HG03039 (cell line): ENCODE measurements around the gene ALPK3.

Experiments
- ATAC-seq: cut with Tn5 transposase; IDR thresholded peaks from one replicate; pipeline ENCODE4 v1.9.1; 2021; ENCODE audit warnings: mild to moderate bottlenecking, moderate library complexity; ENCODE audit not compliant: unreplicated experiment

ALPK3 gene

GRCh38 chr15:84889991-84890669 lies 73.0 kb downstream of the ALPK3 start:
- ATAC-seq: no peak

DNA sequence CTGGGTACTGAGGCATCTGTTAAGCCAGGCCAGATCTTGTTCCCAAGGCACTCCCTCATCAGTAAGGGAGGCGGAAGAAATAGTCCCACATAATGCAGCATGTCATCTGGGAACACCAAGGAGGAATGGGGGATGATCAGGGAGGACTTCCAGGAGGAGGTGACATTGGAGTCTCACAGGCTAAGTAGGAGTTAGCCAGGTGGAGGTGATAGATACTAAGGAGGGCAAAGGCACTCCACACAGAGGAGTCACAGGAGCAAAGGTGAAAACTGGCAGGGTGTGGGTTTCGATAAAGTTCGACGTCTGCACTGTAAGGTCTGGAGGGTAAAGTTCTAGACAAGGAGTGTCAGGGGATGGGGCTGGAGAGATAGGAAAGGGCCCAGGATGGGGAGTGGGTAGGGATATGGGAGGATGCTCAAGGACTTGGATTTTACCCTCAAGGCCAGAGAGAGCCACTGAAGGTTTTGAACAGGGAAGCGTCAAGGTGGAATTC lies 73.6 kb downstream of the ALPK3 start:
- ATAC-seq: no peak

DNA sequence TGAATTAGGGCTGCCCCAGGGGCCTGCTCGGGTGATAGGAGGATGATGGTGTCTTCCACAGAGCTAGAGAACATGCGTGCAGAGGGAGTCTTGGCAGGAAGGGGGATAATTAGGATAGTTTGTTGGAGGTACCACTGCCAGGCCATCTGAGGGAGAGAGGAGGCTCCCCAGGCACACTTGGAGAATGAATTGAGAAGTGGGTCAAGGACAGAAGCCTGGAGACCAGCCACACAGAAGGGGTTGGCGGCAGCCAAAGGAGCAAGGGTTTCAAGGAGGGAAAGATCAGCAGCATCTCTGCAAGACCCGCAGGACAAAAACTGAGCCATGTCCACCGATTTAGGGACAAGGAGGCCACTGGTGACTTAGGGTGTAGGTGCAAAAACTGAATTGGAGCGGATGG lies 74.2 kb downstream of the ALPK3 start:
- no peak for ATAC-seq

DNA sequence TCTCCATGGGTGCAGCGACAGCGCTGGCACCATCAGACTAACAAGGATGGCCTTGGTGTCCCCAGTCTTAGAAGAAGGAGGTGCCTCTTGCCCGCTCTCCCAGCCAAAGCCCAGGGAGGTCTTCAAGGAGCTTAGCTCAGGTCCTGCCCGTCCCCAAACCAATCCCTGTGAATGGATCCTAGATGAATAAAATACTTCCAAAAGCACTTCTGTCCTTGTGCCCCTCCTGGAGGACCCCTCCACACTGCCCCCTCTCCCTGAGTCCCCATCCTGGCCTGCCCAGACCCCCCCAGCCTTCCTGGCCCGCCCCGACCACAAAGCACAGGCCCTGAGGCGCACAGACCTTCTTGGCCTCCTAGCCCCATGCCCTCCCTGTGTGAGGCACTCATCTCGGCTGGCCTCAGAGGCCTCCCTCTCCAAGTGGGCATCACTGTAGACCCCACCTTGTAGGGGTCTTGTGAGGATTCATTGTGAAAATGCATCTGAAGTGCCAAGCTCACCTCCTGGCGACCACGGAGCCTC lies 75.7 kb downstream of the ALPK3 start:
- no peak for ATAC-seq

DNA sequence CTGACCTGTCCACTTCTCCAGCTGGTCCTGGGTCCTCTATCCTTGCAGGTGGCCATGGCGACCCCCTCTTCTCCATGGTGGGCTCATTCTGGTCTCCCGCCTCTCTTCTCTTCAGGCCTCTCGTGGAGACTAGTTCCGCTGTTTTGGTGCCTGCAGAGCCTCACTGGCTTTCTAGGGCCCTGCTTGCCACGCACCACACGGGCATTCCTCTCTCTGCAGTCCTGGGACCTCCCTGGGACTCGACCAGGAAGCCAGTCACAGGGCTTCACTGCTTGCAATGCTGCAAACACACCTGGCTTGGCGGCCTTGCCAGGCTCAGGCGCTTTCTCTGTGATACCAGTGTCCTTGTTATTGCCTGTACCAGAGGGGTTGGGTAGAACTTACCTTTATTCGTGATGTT lies 76.5 kb downstream of the ALPK3 start:
- ATAC-seq: no peak

DNA sequence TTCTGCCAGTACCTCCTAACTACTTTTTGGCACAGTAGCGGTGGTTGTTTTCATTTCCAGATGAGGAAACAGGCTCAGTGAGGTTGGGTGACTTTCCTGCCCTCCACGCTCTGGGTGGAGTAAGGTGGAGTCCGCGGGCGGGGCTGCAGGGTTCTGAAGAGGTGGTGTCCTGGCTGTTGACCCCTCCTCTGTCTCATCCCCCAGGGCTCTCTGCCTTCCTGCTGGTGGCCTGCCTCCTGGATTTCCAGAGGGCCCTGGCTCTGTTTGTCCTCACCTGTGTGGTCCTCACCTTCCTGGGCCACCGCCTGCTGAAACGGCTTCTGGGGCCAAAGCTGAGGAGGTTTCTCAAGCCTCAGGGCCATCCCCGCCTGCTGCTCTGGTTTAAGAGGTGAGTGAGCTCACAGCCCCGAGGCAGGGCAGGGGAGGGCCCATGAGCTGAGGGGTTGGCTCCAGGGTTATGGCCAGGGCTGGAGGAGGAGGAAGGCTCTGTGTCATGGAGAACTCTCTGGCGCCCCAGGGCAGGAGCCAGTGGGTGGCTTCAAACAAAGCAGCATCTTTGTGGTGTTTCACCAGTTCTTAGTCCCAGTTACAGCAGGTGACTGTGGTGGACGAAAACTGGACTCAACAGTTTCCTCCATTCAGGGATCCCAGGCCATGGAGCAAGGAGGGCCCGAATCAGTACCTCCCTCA lies 77.7 kb downstream of the ALPK3 start:
- ATAC-seq: no peak

DNA sequence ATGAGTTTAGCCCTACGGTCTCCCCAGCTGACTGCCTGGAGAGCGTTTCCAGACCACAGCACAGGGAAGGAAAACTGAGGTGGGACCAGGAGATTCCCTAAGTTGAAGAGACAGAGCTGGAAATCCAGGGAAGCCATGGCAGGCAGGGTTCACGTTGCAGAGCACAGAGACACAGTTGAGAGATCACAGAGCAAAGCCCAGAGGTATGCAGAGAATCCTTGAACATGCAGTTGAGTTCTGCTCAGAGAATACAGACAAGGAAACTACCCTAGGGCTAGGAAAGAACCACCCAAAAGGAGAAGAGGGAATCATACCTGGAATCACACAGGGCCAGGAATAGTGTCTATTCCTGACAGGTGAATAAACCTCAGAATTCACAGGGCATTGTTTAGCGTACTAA lies 81.6 kb downstream of the ALPK3 start:
- ATAC-seq: no peak

GRCh38 chr15:84899750-84900149 lies 82.6 kb downstream of the ALPK3 start:
- no peak for ATAC-seq

- no peak for ATAC-seq
Measured at GRCh38 chr15:84901540-84901939, 84.4 kb downstream of the ALPK3 start.

DNA sequence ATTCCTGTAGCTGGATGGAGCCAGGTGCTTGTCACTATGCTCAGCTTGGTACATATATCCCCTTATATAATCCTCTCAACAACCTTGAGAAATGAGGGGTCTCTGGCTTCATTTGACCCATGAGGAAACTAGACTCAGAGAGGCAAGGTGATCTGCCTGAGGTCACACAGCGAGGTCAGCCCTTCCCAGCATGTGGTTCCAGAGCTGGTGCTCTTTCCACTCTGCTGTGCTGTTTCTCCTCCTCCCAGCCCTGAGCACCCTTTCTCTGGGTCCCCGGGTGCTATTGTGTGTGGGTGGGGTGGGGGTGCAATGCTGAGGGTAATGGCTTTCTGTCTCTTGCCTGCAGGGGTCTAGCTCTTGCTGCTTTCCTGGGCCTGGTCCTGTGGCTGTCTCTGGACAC lies 86.6 kb downstream of the ALPK3 start:
- no peak for ATAC-seq

DNA sequence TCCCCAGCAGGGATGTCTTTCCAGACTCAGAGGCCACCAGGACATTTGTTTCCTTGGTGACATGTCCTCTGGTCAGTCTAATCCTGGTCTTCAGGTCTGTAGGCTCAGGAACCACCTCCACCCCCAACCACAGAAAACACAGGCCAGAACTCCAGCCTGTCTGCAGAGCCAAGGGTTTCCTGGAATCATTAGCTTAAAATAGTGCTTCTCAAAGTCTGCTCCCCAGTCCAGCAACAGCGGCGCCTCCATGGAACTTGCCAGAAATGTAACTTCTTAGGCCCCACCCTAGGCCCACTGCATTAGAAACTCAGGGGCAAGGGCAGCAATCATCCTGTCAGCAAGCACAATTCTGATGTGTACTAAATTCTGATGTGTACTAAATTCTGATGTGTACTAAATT lies 87.3 kb downstream of the ALPK3 start:
- ATAC-seq: no peak

DNA sequence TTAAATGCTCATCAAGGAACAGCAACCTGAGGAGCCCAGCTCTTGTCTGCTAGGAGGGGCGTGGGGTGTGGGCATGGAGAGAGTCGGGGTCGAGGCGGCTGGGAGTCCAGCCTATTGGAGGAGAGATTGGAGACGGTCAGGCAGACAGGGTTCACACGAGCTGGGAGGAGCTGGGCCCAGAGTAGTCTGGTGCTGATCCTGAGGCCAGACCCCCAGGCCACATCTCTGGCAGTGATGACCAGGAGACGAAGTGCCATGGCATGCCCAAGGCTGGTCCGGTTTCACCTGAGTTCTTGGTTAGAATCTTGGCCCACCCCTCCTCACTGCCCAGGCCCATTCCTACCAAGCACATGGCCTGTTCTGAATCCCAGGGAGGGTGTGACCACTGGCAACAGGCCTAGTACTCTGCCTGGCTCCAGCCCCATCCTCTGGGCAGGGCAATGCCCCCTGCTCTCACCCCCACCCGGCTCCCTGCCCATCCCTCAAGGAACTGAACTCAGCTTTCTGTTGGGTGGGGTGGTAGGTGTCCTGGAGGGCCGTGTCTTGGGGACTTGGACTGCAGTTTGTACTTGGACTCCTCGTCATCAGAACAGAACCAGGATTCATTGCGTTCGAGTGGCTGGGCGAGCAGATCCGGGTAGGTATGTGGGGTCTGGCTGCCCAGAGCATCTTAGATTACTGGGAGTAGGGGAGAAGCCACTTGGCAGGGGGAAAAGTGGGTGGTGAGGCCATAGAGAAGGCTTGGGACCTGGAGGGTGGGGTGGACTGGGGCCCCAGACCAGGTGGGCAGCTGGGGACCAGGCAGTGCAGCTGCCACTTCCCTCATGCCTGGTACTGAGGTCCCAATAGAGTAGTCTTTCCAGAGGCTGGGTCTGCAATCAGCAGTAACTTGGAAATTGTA lies 88.1 kb downstream of the ALPK3 start:
- no peak for ATAC-seq

- no peak for ATAC-seq
Measured at GRCh38 chr15:84907731-84908130, 90.6 kb downstream of the ALPK3 start.

GRCh38 chr15:84908564-84908963 lies 91.4 kb downstream of the ALPK3 start:
- ATAC-seq: no peak

DNA sequence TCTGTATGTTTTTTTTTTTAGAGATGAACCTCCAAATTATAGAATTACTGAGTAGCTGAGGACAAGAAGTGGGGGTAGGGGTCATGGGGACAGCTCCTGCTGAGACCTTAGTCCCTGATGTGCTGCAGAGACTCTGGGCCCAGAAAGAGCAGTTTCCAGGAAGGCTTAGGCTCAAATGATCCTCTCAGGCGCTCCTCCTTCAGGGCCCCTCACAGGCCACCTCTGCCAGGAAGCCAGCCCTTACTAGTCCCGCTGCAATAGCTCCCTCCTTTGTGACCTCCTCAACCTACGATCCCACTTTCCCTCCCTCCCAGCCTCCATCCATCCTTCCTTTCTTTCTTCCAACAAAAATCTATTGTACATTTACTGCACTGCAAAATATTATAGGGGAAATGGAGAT lies 91.9 kb downstream of the ALPK3 start:
- no peak for ATAC-seq

GRCh38 chr15:84909782-84910181 lies 92.6 kb downstream of the ALPK3 start:
- no peak for ATAC-seq

- ATAC-seq: no peak
Measured at GRCh38 chr15:84910928-84911623, 93.9 kb downstream of the ALPK3 start.

DNA sequence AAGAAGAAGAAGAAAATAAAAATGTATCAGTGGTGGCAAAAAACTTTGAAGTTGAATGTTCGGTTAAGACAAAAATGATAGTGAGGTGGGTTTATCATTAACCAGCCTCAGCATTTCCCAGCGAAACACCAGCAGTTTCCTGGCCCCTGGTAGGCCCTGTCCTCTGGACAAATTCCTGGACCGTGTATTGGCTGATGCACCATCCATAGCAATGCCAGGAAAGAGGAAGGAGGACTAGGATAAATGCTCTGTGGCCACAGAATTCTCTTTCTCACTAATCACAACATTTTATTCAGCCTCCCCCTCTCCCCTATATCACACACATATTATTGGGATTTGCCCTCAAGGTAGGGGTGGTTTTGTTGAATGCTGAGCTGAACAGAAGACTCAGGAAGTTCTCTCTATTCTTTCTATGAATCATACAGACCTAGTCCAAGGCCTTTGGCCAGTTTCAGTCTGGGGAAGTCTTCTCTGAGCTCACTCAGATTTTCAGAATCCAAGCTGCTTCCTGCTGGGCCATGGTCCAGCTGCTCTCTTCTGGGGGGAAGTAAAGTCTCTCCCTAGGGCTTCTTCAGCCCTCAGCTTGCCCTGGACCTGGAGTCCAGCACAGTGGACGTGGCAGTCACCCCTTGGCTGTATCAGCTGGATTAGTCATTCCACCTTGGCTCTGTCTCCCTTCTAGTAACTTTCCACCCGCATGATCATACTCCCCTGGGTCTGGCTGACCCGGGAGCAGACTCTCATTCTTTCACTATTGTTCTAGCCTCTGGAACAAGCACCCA lies 94.9 kb downstream of the ALPK3 start:
- no peak for ATAC-seq

- ATAC-seq: no peak
Measured at GRCh38 chr15:84913360-84913723, 96.2 kb downstream of the ALPK3 start.

- ATAC-seq: no peak
Measured at GRCh38 chr15:84914351-84914750, 97.2 kb downstream of the ALPK3 start.
